LNCAP (cell line): ENCODE data around the gene PALLD.

Experiments
- TF ChIP-seq, protein P1 (sequence below): fragments of 450-650 bp; IDR thresholded peaks from 2 replicates; pipeline ENCODE4 v1.5.1; 2017; ENCODE audit warnings: mild to moderate bottlenecking

The PALLD gene

DNA sequence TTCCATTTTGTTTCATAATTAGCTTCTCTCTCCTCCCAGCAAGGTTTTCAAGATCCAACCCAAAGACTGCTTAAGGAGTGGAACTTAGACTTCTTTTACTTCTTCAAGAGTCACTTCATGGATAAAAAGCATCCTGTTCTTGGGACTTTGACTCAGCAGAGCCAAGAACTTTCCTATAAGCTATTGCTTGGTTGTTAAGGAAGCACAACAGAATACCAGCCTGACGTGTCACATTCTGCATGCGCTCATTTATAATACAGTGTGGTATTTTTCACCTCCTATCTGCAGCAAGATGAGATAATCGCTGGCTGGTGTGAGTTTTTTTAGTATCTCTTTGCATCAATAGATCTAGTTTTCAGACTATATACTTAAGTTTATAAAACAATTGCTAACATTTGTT, 152.1 kb downstream of the PALLD start:
- TF ChIP-seq, protein P1, sequence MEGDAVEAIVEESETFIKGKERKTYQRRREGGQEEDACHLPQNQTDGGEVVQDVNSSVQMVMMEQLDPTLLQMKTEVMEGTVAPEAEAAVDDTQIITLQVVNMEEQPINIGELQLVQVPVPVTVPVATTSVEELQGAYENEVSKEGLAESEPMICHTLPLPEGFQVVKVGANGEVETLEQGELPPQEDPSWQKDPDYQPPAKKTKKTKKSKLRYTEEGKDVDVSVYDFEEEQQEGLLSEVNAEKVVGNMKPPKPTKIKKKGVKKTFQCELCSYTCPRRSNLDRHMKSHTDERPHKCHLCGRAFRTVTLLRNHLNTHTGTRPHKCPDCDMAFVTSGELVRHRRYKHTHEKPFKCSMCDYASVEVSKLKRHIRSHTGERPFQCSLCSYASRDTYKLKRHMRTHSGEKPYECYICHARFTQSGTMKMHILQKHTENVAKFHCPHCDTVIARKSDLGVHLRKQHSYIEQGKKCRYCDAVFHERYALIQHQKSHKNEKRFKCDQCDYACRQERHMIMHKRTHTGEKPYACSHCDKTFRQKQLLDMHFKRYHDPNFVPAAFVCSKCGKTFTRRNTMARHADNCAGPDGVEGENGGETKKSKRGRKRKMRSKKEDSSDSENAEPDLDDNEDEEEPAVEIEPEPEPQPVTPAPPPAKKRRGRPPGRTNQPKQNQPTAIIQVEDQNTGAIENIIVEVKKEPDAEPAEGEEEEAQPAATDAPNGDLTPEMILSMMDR = no peak

DNA sequence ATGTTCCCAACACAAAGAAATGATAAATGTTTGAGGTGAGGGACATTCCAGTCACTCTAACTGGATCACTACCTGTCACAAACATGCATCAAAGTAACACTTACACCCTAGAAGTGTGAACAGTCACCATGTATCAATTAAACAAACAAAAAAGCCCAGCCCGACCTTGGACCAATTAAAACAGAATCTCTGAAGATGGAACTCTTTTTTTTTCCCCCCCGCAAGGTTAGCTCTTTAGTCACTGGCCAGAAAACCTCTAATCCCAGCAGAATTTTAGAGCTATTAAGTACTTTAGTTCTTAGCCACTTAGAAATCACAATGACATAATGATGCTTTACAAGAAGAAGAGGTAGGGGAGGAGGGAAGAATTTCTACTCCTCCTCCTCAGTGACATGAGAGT, 154.5 kb downstream of the PALLD start:
- TF ChIP-seq, protein P1 = no peak

DNA sequence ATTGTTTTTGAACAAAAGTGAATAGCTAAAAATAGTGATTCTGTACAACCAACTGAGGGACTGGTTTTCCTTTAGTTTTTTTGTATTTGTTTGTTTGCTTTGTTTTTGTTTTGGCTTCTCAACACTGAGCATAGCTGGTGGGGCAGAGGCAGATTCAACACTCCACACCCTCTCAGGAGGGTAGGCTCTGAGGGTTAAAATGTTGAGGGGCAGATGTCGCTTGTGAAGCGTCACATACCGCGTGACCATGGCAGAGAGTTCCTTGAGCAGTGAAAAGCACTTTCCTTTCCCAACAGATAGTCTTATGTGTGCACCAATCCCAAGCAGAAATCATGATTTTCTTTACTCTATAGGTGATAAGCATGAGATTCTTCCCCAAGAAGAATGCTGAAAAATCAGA, 155.0 kb downstream of the PALLD start:
- TF ChIP-seq, protein P1 = no peak

DNA sequence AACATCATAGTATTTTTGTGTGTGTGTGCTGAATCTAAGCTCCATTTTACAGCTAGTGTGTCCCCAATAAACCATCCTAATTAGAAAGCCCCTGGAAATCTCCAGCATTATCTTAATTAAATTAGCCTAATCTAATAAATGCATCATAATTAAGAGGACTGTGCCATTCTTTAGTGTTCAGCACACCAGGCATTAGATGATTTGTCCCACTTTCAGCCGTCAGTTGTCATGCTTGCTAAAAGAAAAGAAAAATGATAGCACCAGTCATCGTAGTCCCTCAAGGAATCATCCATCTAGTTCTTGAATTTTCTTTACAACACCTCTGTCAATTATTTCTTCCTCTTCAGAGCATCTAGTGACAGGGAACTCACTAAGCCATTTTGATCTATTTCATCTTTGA, 155.9 kb downstream of the PALLD start:
- TF ChIP-seq, protein P1 = no peak

GRCh38 chr4:168654104-168654847, 157.4 kb downstream of the PALLD start:
- TF ChIP-seq, protein P1 = no peak

DNA sequence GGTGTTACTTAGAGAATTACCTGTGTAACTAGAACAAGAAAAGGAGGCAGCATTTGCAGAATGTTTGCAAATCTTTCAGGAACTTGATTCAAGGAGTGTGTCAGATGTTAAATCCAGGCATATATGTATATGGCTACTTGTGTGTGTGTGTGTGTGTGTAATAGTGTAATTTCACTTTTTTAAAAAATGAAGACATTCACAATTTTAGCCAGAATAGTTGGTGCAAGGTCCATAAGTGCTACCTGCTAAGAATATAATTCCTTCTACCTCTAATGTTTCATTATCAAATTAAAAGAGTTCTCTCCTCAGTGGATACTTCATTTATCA, 158.0 kb downstream of the PALLD start:
- TF ChIP-seq, protein P1 = no peak

GRCh38 chr4:168655182-168655581, 158.3 kb downstream of the PALLD start:
- TF ChIP-seq, protein P1 = no peak
